KOPT-K1 (cell line): ENCODE measurements around the gene COPS8.

Experiments
- H3K27ac ChIP-seq: fragments of 200-600 bp; sonication (generic); 2 replicates; pipeline ENCODE4 v1.5.1; 2016; ENCODE audit warnings: antibody characterized with exemption, mild to moderate bottlenecking, low read depth, low read length; ENCODE audit not compliant: poor library complexity, severe bottlenecking
- H3K36me3 ChIP-seq: fragments of 200-600 bp; sonication (generic); 2 replicates; pipeline ENCODE4 v1.5.1; 2017; ENCODE audit warnings: antibody characterized with exemption, mild to moderate bottlenecking, low read length, moderate library complexity; ENCODE audit not compliant: insufficient read depth
- H3K9me3 ChIP-seq: fragments of 200-600 bp; sonication (generic); 2 replicates; pipeline ENCODE4 v1.5.1; 2017; ENCODE audit warnings: antibody characterized with exemption, low read length, mild to moderate bottlenecking; ENCODE audit not compliant: insufficient read depth, poor library complexity, severe bottlenecking

Gene COPS8

GRCh38 chr2:237144516-237144915 is 58.8 kb downstream of the COPS8 start:
- Histone ChIP-seq H3K36me3 (no peaks in the 10 kb centered on the region), H3K27ac (no peak overlapping the region), H3K9me3 (peaks cover 33% of the 10 kb centered on the region)

- Histone ChIP-seq H3K27ac (no peak overlapping the region), H3K36me3 (no peaks in the 10 kb centered on the region), H3K9me3 (peaks cover 33% of the 10 kb centered on the region)
Measured at GRCh38 chr2:237147317-237147716, 61.6 kb downstream of the COPS8 start.

GRCh38 chr2:237148624-237149023 is 62.9 kb downstream of the COPS8 start:
- H3K36me3 ChIP-seq: no peaks in the 10 kb centered on the region
- peaks cover 33% of the 10 kb centered on the region for H3K9me3 ChIP-seq
- H3K27ac ChIP-seq: no peak overlapping the region

- Histone ChIP-seq H3K36me3 (no peaks in the 10 kb centered on the region), H3K9me3 (peaks cover 32% of the 10 kb centered on the region), H3K27ac (no peak overlapping the region)
Measured at GRCh38 chr2:237149425-237149824, 63.7 kb downstream of the COPS8 start.
